MM.1S (cell line): ENCODE measurements around the gene TCERG1L.

Experiments
- EZH2 ChIP-seq: fragments of 300-600 bp; sonication (generic); optimal IDR thresholded peaks from 2 replicates; pipeline ENCODE3; 2017; ENCODE audit warnings: low read depth, mild to moderate bottlenecking, antibody characterized with exemption, low read length, mixed read lengths
- EZH2phosphoT487 ChIP-seq: fragments of 300-600 bp; sonication (generic); IDR thresholded peaks from 2 replicates; pipeline ENCODE4 v1.6.1; 2018; ENCODE audit warnings: antibody characterized with exemption, low read length
- TF ChIP-seq, protein P1 (sequence below): fragments of 300-600 bp; sonication (generic); IDR thresholded peaks from 2 replicates; pipeline ENCODE4 v1.5.1; 2016; ENCODE audit warnings: antibody characterized with exemption, low read length, mixed read lengths

- TF ChIP-seq, protein P1, sequence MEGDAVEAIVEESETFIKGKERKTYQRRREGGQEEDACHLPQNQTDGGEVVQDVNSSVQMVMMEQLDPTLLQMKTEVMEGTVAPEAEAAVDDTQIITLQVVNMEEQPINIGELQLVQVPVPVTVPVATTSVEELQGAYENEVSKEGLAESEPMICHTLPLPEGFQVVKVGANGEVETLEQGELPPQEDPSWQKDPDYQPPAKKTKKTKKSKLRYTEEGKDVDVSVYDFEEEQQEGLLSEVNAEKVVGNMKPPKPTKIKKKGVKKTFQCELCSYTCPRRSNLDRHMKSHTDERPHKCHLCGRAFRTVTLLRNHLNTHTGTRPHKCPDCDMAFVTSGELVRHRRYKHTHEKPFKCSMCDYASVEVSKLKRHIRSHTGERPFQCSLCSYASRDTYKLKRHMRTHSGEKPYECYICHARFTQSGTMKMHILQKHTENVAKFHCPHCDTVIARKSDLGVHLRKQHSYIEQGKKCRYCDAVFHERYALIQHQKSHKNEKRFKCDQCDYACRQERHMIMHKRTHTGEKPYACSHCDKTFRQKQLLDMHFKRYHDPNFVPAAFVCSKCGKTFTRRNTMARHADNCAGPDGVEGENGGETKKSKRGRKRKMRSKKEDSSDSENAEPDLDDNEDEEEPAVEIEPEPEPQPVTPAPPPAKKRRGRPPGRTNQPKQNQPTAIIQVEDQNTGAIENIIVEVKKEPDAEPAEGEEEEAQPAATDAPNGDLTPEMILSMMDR: no peak
- TF ChIP-seq EZH2: no peak
- no peak for TF ChIP-seq EZH2phosphoT487
These were observed 72.1 kb downstream of the TCERG1L start for GRCh38 chr10:131239450-131239849.
